ENCODE results near the gene MYO18A.

- TF ChIP-seq CTCF (conservative IDR thresholded peaks at IDR 0.05) (no peak), ZFX (IDR thresholded peaks at IDR 0.05) (no peak)
These were observed 14.9 kb downstream of the MYO18A start for GRCh38 chr17:29165261-29165660.

Data from C4-2B (cell line).